Measurements from ENCODE around the gene USP13. TPM values are rescaled to one million over a fixed set of nuclear protein-coding genes. Genes with fewer than 3 reads are reported as not detected.

Gene USP13
- polyA plus RNA-seq, 1 experiment: 15.2 TPM

GRCh38 chr3:179615458-179616173 is 37.2 kb upstream of the USP13 start:
- CTCF ChIA-PET: interaction anchor here (0.5 to 1.0 kb wide), 2 partner anchors 34 kb away, joined by 5 to 6 read pairs; no protein-coding TSS in a partner anchor
- no peak for DNase-seq (ENCODE audit: low read depth, low spot score)

GRCh38 chr3:179622023-179622422 is 30.8 kb upstream of the USP13 start:
- no peak for TF ChIP-seq CTCF (IDR thresholded peaks at IDR 0.05; ENCODE audit: low read depth, low read length)
- Histone ChIP-seq H3K4me3 (ENCODE audit: low read depth, low read length) (no peak overlapping the region), H3K9me3 (ENCODE audit: control insufficient read depth, insufficient read depth, low read length) (no peaks in the 10 kb centered on the region), H3K27me3 (ENCODE audit: control insufficient read depth, insufficient read depth, low read length) (no peaks in the 10 kb centered on the region), H3K27ac (ENCODE audit: low read depth, low read length) (no peak overlapping the region)
- POLR2A ChIA-PET: interaction anchor here (1.0 kb wide), 1 partner anchor 17 kb away, joined by 3 read pairs; the partner anchor contains the start of genes MRPL47 and NDUFB5
- no peak for DNase-seq (ENCODE audit: low read depth, low spot score)
- CTCF ChIA-PET: interaction anchor here (1.5 kb wide), 1 partner anchor 27 kb away, joined by 6 read pairs; no protein-coding TSS in a partner anchor

More at GRCh38 chr3:179615458-179616173, 37.2 kb upstream of the USP13 start:
- POLR2A ChIA-PET: no interaction called here
- TF ChIP-seq CTCF (IDR thresholded peaks at IDR 0.05; ENCODE audit: low read depth, low read length): no peak
- Histone ChIP-seq H3K27ac (ENCODE audit: low read depth, low read length) (no peak overlapping the region), H3K4me3 (ENCODE audit: low read depth, low read length) (no peak overlapping the region), H3K9me3 (ENCODE audit: control insufficient read depth, insufficient read depth, low read length) (no peaks in the 10 kb centered on the region), H3K27me3 (ENCODE audit: control insufficient read depth, insufficient read depth, low read length) (no peaks in the 10 kb centered on the region)

GRCh38 chr3:179624451-179624850 is 28.4 kb upstream of the USP13 start:
- POLR2A ChIA-PET: no interaction called here
- Histone ChIP-seq H3K27ac (ENCODE audit: low read depth, low read length) (no peak overlapping the region), H3K4me3 (ENCODE audit: low read depth, low read length) (no peak overlapping the region), H3K27me3 (ENCODE audit: control insufficient read depth, insufficient read depth, low read length) (no peaks in the 10 kb centered on the region), H3K9me3 (ENCODE audit: control insufficient read depth, insufficient read depth, low read length) (no peaks in the 10 kb centered on the region)
- no peak for TF ChIP-seq CTCF (IDR thresholded peaks at IDR 0.05; ENCODE audit: low read depth, low read length)
- DNase-seq (ENCODE audit: low read depth, low spot score): no peak
- CTCF ChIA-PET: interaction anchor here (0.6 kb wide), 1 partner anchor 183 kb away, joined by 4 read pairs; no protein-coding TSS in a partner anchor

- POLR2A ChIA-PET: interaction anchor here (0.7 kb wide), 1 partner anchor 489 kb away, joined by 5 read pairs; no protein-coding TSS in a partner anchor
- CTCF ChIA-PET: no interaction called here
- TF ChIP-seq CTCF (IDR thresholded peaks at IDR 0.05; ENCODE audit: low read depth, low read length): no peak
Measured at GRCh38 chr3:179630753-179631451, 21.9 kb upstream of the USP13 start.

GRCh38 chr3:179640469-179640868 is 12.4 kb upstream of the USP13 start:
- CTCF ChIA-PET: interaction anchor here (0.6 kb wide), 1 partner anchor 9 kb away, joined by 3 read pairs; no protein-coding TSS in a partner anchor
- no peaks in the 10 kb centered on the region for H3K27me3 ChIP-seq (ENCODE audit: control insufficient read depth, insufficient read depth, low read length)

More at GRCh38 chr3:179630753-179631451, 21.9 kb upstream of the USP13 start:
- H3K4me3 ChIP-seq (ENCODE audit: low read depth, low read length): no peak overlapping the region
- H3K9me3 ChIP-seq (ENCODE audit: control insufficient read depth, insufficient read depth, low read length): no peaks in the 10 kb centered on the region
- no peaks in the 10 kb centered on the region for H3K27me3 ChIP-seq (ENCODE audit: control insufficient read depth, insufficient read depth, low read length)
- H3K27ac ChIP-seq (ENCODE audit: low read depth, low read length): no peak overlapping the region
- no peak for DNase-seq (ENCODE audit: low read depth, low spot score)

More at GRCh38 chr3:179640469-179640868, 12.4 kb upstream of the USP13 start:
- Histone ChIP-seq H3K4me3 (ENCODE audit: low read depth, low read length) (no peak overlapping the region), H3K27ac (ENCODE audit: low read depth, low read length) (no peak overlapping the region), H3K9me3 (ENCODE audit: control insufficient read depth, insufficient read depth, low read length) (no peaks in the 10 kb centered on the region)
- POLR2A ChIA-PET: no interaction called here
- no peak for DNase-seq (ENCODE audit: low read depth, low spot score)
- no peak for TF ChIP-seq CTCF (IDR thresholded peaks at IDR 0.05; ENCODE audit: low read depth, low read length)

Measured in AG04450 (cell line).